HG03135 (cell line): ENCODE results near the gene PSMA7.

Experiments
- ATAC-seq: cut with Tn5 transposase; IDR thresholded peaks from one replicate; pipeline ENCODE4 v1.9.1; 2021; ENCODE audit warnings: mild to moderate bottlenecking, moderate library complexity; ENCODE audit not compliant: unreplicated experiment

Gene PSMA7

GRCh38 chr20:62143081-62143956 lies at the start of gene PSMA7, which contains the start of gene SS18L1:
Gene PSMA7 (minus strand): TSS chr20:62143394. CDS start chr20:62143303, 91 bp downstream.
Gene SS18L1 (plus strand): TSS chr20:62143769. CDS start chr20:62143821, 52 bp downstream.
- peak; percentile 65 for ATAC-seq

- ATAC-seq, result no peak
Observed at GRCh38 chr20:62192635-62193034, 49.4 kb upstream of the PSMA7 start.

DNA sequence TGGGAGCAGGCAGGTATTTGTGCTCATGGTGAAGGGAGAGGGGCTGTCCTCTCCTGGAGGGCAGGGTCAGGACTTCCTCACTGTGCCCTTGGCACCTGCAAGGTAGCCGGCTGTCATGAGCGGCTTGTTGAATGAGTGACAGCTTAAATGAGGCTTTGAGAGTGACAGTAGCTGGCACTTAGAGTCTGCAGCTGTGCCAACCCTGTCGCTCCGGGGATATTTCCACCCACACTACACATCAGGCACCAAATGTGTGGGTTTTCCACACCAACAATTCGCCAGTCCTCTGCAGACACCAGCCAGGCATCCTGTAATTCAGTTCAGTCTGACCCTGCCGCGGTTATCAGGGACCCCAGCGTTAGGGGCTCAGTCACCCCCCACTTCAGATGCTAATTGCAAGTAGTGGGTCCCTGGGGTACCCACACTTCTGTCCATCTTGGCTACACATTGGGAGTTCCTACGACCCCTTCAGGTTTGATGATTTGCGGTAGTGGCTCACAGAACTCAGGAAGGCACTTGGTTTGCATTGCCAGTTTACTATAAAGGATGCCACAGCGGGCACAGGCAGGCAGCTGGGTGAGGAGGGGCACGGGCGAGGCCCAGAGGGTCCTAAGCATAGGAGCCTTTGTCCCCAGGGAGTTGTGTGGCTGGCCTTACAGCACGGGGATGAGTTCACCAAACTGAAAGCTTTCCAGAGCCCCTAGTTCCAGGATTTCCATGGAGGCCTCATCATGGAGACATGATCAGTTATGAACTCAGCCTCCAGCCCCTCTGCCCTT lies 48.8 kb upstream of the PSMA7 start:
- no peak for ATAC-seq

DNA sequence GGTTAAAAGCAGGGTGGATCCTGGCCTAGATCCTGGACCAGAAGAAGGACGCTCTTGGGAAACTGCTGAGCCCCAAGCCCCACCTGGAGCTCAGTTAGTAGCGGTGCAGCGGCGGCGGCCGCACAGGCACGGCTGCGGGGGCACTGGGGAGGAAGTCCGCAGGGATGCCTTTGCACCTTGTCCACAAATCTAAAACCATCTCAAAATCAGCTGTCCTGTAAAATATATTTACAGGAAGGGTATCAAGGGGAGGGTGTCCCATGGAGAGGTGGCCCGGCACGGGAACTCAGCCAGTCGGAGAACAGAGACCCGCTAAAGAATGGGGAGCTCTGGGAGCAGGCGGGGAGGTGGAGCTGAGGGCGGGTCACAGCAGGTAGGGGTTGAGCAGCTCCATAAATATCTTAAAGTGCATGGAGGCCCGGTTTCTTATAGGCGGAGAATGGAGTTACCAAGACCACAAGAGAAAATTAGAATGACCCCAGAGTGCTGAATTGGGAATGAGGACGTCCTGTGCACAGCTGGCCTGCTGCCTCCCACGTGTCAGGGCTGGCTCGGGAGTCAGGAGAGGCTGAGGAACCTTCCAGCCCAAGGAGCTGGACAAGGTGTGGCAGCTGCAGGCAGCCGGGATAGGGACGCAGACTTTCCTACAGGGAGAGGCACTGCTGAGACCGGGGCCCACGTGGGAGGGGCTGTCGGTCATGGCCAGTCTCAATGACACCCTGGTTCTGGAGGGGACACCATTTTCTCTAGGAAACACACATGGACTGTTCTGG lies 47.6 kb upstream of the PSMA7 start:
- no peak for ATAC-seq

DNA sequence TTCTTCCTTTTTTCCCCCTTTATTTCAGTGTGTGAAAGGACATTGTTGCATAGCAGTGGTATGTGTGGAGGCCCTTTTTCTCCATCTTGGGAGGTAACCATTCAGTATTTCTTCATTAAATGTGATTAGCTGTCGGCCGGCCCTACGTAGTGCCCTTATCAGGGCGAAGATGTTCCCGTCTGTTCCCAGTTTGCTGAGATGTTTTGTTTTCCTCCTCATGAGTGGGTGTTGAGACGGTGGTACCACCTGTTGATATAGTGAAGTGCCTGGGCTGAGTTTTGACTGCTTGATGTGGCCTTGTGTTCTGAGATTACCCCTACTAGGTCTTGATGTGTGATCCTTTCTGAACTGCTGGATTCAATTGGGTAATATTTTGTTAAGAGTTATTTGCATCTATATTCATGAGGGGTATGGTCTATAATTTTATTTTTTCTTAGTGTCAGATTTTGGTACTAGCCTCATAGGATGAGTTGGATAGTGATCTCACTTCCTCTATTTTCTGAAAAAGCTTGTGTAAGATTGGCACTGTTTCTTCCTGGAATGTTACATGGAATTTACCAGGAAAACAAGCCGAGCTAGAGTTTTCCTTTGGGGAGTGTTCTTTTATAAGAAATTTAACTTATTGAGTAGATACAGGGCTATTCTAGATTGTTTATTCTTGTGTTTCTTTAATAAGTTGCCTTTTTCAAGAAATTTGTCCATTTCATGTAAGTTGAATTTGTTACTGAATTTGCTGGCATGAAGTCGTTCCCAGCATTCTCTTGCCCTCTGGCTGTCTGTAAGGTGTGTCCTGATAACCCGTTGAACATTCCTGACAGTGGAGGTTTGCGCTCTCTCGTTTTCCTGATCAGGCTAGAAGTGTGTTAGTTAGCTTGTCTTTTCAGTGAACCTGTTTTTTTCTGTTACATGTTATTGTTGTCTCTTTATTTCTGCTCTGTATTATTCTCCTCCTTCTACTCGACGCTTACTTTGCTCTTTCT lies 44.0 kb upstream of the PSMA7 start:
- ATAC-seq, result no peak

DNA sequence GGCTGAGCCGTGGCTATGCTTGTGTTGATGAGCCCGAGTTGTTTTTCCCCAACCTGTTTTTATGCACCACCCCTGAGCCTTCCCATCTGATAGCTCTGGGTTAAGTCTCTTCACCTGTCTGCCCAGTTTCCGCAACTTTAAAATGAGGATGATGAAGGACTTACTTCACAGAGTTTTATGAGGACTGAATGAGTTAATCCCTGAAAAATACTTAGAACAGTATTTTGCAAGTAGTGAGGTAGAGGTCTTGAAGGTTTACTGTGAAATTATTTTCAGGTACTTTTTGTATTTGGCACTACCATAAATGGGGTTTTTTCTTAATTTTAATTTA lies 42.9 kb upstream of the PSMA7 start:
- no peak for ATAC-seq

DNA sequence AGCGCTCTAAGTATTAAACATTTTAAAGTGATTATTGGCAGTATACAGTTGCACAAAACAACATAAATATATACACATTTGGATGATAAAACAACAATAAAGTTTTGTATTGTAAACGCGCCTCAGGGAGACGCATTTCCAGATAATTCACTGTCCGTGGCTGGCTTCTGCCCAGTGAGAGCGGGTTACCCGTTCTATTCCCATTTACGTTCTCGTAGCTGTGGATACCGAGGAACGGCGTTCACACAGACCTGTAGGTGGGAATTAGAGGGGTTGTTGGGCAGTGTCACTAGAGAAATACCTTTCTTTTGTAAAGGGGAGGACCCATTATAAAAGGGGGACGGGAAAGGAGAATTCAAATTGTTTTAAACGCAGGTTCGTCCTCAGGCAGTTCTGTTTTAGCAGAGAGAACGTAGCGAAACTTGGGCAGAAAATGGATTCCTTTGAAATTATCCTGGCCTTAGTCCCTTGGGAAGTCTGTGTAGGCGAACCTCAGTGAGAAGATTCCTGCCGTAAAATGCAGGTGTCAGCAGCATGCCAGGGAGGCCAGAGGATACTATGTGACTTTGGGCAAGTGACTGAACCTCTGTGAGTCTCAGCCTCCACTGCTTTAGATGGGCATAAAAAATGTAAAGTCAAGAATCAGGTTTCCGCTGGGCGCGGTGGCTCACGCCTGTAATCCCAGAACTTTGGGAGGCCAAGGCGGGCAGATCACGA lies 40.4 kb upstream of the PSMA7 start:
- ATAC-seq, result no peak

DNA sequence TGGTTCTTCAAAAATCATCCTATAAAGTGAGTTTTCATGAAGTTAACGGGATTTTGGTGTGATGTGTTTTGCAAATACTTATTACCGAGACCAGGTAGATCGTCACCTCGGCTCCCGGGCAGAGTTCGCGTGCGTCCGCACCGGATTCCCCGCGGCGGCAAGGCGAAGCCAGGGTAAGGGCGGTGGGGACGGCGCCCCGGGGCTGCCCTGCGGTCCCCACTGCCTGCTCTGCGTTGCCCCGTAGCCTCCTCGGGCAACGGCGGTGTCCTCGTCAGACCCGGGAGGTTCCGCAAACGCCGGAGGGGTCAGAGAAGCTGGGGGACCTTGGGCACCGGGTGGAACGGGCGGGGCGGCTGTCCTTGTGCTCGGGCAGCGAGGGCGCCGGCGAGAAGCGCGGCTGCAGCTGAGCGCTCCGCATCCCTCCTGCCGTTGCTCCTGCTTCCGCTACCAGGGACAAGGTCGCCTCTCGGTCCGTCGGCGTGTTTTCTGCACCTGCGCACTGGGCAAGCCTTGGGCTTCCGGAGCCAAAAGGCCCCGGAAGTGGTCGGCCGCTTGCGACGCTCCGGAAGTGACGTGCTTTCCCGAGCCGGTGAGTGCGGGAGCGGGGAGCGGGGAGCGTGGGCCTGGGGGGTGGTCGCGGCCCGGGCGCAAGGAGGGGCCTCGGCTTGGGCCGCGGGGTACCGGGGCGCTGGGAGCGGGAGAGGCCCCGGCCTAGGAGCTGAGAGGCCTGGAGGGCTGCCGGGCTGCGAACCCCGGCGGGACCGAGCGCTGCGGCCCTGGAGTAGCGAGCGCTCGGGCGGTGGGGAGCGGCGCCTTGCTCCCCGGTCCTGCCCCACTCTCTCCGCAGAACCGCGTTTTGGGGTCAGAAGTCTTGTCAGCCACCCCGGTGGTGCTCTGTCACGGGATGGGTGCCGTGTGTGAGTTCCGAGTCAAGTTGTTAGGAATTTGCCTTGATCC lies 39.6 kb upstream of the PSMA7 start, which contains the start of gene MTG2:
Gene MTG2 (plus strand): TSS at position 560 of the 957 bp plus-strand sequence. CDS start 10,393 bp downstream, outside the sequence.
- peak; percentile 83 for ATAC-seq

GRCh38 chr20:62181808-62182207 lies 38.6 kb upstream of the PSMA7 start:
- no peak for ATAC-seq

- ATAC-seq, result no peak
Observed at GRCh38 chr20:62179162-62179504, 35.9 kb upstream of the PSMA7 start.

DNA sequence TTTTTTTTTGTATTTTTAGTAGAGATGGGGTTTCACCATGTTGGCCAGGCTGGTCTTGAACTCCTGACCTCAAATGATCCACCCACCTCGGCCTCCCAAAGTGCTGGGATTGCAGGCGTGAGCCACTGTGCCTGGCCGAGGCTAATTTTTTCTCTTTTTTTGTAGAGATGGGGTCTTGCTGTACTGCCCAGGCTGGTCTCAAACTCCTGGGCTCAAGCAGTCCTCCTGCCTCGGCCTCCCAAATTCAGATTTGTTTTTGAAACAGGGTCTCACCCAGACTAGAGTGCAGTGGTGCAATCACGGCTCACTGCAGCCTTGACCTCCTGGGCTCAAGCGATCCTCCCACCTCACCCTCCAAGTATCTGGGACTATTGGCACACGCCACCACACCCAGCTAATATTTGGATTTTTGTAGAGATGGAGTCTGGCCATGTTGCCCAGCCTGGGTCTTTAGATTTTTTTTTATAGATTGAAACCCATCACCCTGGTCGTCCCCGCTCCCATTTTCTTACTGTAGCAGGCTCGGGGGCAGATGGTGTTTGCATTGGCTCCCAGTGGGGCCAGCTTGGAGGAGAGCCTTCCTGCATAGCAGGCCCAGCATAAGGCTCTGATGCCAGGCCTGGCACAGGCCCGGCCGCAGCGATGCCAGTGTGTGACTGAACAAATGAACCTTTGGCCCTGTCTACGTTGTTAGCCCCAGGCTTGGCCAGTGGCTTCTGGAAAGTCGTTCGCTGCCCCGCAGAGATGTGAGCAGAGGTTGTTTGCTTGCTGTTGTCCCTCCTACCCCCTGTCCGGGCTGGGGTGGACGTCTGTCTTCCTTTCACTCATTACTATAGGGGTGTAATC lies 35.3 kb upstream of the PSMA7 start:
- ATAC-seq, result no peak

DNA sequence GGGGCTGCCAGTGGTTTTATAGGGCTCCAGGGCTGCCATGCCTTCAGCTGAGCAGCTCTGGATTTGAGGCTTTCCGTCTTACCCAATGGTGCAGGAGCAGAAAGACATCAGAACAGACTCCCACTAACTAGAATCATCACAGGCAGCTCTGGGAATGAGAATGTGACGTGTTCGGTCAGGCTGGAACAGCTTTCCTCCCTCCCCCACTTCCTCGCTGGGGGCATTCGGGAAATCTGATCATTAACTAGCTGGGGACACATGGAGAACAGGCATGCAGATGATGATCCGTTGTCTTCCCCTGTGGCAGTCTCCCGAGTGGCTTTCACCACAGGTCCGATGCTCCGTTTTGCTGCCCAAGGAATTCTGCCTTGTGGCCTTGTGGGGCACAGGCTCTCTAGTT lies 34.1 kb upstream of the PSMA7 start:
- no peak for ATAC-seq

DNA sequence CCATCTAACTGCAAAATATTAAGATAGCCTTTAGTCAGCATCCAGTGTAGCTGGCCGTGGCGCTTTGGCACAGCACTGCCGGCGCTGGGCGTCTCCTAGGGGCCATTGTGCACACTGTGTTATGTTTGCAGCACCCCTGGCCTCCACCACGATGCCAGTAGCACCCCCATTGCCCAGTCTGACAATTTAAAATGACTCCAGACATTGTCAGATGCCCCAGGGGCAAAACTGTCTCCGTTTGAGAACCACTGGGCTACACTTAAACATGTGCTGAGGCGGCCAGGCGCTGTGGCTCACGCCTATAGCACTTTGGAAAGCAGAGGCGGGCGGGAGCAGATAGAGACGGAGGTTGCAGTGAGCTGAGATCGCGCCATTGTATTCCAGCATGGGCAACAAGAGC lies 33.7 kb upstream of the PSMA7 start:
- no peak for ATAC-seq

DNA sequence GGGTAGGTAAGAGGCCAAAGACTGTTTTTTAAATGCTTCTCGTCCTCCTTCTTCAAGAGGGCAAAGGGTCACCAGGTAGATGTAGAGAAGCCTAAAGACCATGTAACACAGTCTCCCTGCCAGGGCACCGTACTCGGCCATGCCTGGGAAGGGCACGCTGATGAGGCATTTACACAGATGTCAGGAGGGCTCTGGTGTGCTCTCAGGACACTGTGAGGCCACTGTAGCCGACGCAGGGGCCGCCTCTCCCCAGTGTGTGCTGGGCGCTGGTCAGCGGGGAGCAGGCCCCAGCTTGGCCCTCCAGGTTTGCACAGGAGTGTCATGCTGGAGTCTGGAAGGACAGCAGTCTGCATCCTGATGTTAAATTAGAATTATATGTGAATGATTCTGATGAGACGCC lies 32.5 kb upstream of the PSMA7 start:
- ATAC-seq, result no peak

- ATAC-seq, result no peak
Observed at GRCh38 chr20:62174870-62175624, 31.9 kb upstream of the PSMA7 start.

DNA sequence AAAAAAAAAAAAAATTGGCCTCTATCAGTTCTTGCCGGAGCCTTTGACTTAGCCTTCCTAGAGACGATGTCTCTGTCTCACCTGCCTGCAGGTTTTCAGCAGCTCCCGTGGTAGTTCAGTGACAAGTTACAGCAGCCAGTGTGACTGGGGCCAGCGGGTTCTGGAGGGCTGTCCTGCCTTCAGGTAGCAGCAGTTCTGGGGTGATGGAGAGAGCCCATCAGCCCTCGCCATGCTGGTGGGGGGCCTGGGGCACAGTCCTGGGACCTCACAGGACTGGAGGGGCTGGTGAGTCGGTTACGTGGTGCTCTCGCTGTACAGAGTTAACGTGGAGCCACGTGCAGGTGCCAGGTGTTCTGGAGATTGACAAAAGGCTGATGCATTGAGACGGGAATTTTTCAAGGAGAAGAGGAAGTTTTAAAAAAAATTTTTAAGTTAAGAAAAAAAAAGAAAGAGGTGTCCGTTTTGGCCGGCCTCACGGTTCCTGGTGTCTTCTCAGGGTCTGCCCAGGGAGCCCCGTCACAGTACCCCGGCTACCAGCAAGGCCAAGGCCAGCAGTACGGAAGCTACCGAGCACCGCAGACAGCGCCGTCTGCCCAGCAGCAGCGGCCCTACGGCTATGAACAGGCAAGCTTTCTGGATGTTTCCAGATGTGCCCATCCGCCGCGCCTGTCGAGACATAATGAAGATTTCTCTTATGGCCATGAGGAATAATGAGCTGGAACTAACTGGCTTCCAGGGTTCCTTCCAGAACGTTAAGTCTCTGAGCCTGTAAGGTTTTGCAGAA lies 31.0 kb upstream of the PSMA7 start:
- no peak for ATAC-seq
